GM21723 (cell line): ENCODE results near the gene PCDHB6.
"Not testable (repeated sequence)": the region's sequence is repeated elsewhere in the genome, so short reads cannot be mapped to it uniquely, and the experiment has no call there.

Experiments used
- ATAC-seq: cut with Tn5 transposase; IDR thresholded peaks from one replicate; pipeline ENCODE4 v1.9.1; 2021; ENCODE audit warnings: mild to moderate bottlenecking, moderate library complexity; ENCODE audit not compliant: unreplicated experiment

The PCDHB6 gene

GRCh38 chr5:141201646-141202045 lies 51.8 kb downstream of the PCDHB6 start:
- not testable (repeated sequence) for ATAC-seq
